TTC549 (cell line): Measurements from ENCODE around the gene SUCLG2.

ENCODE experiments used
- FAIRE-seq: peaks from 2 replicates; lab custom pipeline; 2012; peaks lifted over from hg19 to GRCh38; lab: Jason Lieb, UNC

SUCLG2 gene

DNA sequence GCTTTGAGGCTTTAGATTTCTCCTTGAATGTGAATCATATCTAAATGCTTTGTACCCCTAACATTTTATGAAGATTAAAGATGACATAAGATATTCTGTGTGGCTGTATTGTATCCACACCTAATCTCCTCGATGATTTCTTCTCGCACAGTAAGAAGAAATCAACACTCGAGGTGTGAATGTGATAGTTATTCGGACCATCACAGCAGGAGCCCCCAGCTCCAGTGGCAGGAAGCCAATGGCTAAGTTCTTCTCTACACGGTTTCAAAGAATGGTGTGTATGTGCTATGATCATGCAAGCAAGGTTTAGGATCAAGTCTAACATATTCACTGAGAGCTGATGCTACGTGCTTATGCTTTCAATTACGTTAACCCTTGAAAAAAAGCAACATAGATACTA is 271.0 kb downstream of the SUCLG2 start:
- FAIRE-seq = no peak

DNA sequence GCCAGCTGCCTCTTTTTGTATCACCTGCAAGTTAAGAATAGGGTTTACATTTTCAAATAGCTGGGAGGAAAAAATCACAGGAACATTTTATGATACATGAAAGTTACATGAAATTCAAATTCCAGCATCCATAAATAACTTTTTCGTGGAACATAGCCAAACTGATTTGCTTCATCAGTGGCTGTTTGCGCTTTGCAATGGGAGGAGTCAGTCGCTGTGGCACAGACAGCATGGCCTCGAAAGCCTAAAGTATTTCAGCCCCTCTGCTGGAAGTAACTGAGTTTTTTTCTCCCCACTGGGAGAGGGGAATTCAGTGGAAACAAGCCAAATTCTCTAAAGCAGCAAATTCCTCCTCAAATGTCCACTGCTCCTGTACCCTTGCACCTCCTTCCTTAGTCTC is 271.9 kb downstream of the SUCLG2 start:
- no peak for FAIRE-seq

DNA sequence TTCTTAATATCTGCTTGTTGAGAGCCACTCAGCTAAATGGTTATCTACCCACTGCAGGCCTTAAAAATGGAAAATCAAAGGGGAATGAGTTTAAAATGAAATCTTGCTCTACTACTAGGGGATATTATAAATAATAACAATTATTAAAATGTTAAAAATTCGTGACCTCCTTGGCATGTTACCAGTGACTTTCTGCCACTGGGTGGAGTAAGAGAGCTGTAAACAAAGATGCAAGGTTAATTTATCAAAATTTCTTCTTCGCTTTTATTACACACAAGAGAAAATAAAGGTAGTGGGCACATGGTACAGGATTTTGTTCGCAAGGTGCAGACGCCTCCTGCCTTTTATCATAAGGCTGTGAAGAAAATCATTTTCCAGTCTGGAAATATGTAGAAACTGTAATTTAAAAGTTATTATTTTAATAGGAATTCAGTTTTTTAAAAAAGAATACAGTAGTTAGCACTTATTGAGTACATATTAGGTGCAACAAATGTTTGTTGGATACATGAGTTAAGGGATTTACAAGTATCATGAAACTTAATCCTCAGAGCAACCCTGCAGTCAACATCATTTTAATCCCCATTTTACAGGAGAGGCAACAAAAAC is 272.6 kb downstream of the SUCLG2 start:
- FAIRE-seq = no peak

- no peak for FAIRE-seq
These were observed 274.3 kb downstream of the SUCLG2 start for GRCh38 chr3:67380118-67380517.

GRCh38 chr3:67377299-67377698 is 277.1 kb downstream of the SUCLG2 start:
- no peak for FAIRE-seq

GRCh38 chr3:67376416-67376815 is 278.0 kb downstream of the SUCLG2 start:
- no peak for FAIRE-seq

DNA sequence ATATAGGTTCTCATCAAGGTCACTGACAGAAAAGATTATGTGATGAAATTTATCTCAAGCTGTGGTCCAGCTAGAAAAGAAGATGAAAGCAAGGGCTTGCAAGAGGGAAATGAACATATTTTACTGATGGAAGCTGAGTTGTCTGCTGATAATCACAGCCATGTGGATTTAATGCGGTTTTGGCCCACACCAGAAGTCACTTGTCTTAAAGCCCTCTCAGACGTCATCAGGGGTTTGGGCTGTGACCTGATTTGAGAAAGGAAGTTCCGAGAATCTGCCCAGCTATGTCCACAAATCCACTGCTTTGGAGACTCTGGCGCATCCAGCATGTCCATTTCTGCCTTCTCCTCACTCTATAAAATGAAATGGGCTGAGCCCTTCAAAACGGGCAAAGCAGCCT is 278.4 kb downstream of the SUCLG2 start:
- FAIRE-seq = no peak

DNA sequence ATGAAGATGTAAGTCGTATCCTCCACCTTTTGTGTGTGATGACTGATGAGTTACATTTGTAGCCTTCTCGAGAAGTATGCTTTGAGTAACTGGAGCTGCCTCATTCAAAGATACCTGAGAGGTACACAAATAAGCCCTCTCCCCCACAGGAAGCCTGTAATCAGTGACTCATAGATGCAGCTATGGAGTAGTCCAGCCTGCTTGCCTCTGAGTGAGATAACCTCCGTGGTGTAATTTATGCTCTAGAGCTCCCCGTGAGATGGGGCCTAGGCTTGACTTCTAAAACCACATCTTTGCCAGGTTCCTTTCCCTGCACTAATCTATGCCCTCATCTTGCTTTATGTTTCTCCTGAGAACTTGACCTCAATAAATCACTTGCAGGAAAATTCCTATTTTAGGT is 291.7 kb downstream of the SUCLG2 start:
- FAIRE-seq = no peak

DNA sequence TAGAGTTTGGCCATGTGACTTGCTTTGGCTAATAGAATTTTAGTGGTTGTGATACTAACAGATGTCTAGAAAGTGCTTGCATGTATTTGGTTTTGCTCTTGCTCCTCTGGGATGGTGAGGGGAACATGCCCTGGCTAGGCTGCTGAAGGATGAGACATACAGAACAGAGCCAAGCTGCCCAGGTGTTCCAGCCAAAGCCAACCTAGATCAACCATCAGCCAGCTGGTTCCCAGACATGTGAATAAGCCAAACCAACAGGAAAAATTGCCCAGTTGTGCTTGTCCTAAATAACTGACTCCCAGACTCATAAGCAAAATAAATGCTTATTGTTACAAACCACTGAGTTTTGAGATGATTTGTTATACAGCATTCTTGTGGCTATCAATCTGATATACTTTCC is 292.6 kb downstream of the SUCLG2 start:
- no peak for FAIRE-seq

DNA sequence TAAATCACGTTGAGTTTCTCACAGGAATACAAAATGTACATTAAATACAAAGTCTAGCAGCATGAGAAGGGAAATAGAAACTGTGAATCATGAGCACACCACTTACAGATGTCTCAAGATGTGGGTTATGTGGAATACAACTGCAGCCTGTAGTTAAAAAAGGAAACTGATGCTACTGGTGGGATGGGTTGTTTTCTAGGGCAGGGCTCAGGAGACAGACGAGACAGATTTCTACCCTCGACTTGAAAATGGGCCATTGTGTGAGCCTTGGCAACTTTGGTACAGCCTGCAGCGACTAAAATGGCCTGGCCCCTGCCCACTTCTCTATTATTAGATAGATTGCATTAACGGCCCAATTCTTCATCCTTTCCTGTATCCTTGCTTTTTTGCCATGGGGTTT is 293.1 kb downstream of the SUCLG2 start:
- FAIRE-seq = no peak

GRCh38 chr3:67357610-67358458 is 296.6 kb downstream of the SUCLG2 start:
- no peak for FAIRE-seq

- no peak for FAIRE-seq
These were observed 304.7 kb downstream of the SUCLG2 start for GRCh38 chr3:67349551-67350174.

DNA sequence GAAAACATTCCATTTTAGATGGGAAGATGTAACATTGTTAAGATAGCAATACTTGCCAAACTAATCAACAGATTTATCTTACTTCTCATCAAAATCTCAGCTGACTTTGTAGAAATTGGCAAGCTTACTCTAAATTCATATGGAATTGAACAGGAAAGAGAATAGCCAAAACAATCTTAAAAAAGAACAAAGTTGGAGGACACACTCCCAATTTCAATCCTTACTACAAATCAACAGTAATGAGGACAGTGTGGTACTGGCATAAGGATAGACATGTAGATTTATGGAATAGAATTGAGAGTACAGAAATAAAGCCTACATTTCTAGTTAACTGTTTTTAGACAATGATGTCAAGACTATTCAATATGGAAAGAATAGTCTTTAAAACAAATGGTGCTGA is 308.3 kb downstream of the SUCLG2 start:
- FAIRE-seq = no peak

- no peak for FAIRE-seq
These were observed 318.6 kb downstream of the SUCLG2 start for GRCh38 chr3:67335813-67336212.

GRCh38 chr3:67334588-67334987 is 319.8 kb downstream of the SUCLG2 start:
- FAIRE-seq = no peak

GRCh38 chr3:67329358-67329757 is 325.1 kb downstream of the SUCLG2 start:
- FAIRE-seq = no peak

DNA sequence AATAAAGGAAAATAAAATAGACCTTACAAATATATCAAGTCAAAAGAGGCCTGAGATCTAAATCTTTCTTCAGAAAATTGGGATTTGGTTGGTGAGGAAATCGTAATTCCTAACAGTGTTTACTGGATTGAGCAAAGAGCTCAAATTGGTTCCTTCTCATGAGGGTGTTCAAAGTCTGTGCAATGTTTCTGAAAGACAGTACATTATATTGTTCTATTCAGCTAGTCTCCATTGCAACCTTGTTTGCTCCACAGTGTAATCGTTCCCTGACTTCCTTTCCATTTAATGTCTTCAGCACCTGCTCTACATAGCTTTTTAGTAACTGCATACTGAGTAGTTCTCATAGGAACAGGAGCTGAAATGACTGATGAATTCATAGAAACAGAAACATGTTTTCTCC is 326.8 kb downstream of the SUCLG2 start:
- FAIRE-seq = no peak

DNA sequence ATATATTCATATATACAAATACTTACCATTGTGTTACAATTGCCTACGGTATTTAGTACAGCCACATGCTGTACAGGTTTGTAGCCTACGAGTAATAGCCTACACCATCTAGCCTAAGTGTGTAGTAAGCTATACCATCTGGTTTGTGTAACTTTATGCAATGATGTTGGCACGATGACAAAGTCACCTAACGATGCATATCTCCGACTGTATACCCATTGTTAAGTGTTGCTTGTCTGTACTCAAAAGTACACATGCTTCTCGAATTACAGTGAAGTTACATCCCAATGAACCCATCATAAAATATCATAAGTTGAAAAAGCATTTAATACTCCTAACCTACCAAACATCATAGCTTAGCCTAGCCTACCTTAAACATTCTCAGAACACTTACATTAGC is 329.2 kb downstream of the SUCLG2 start:
- no peak for FAIRE-seq
